Astrocyte (in vitro differentiated cells and primary cell): ENCODE measurements around the gene NAV2. TPM values are rescaled to one million over a fixed set of nuclear protein-coding genes. Genes with fewer than 3 reads are reported as not detected.

ENCODE experiments used
- DNase-seq: peaks from one replicate; pipeline ENCODE4 v3.0.0-alpha.2; 2010; ENCODE audit warnings: low read depth
- FAIRE-seq: peaks from 2 replicates; lab custom pipeline; 2011; peaks lifted over from hg19 to GRCh38; lab: Jason Lieb, UNC
- H2AFZ ChIP-seq: 2 replicates; pipeline ENCODE4 v1.6.0; 2012; ENCODE audit warnings: low read depth, low read length, inconsistent platforms
- H3K27ac ChIP-seq: 2 replicates; pipeline ENCODE4 v1.5.1; 2011; ENCODE audit warnings: low read depth, low read length, inconsistent platforms
- H3K27me3 ChIP-seq: 2 replicates; pipeline ENCODE4 v1.6.0; 2011; ENCODE audit warnings: low read length, inconsistent platforms; ENCODE audit not compliant: insufficient read depth
- H3K36me3 ChIP-seq: 2 replicates; pipeline ENCODE4 v1.5.1; 2011; ENCODE audit warnings: low read length, inconsistent platforms; ENCODE audit not compliant: insufficient read depth
- H3K4me1 ChIP-seq: 2 replicates; pipeline ENCODE4 v1.5.1; 2011; ENCODE audit warnings: low read length, inconsistent platforms; ENCODE audit not compliant: insufficient read depth
- H3K4me2 ChIP-seq: 2 replicates; pipeline ENCODE4 v1.6.0; 2012; ENCODE audit warnings: low read length, inconsistent platforms
- H3K4me3 ChIP-seq: 2 replicates; pipeline ENCODE4 v1.5.1; 2011; ENCODE audit warnings: low read depth, mild to moderate bottlenecking, low read length, inconsistent platforms; ENCODE audit not compliant: insufficient read depth
- H3K79me2 ChIP-seq: 2 replicates; pipeline ENCODE4 v1.6.0; 2012; ENCODE audit warnings: mild to moderate bottlenecking, low read length, inconsistent platforms; ENCODE audit not compliant: insufficient read depth
- H3K9ac ChIP-seq: 2 replicates; pipeline ENCODE4 v1.6.0; 2012; ENCODE audit warnings: mild to moderate bottlenecking, low read length, inconsistent platforms
- H3K9me3 ChIP-seq: 2 replicates; pipeline ENCODE4 v1.5.1; 2012; ENCODE audit warnings: low read depth, mild to moderate bottlenecking, low read length, inconsistent platforms; ENCODE audit not compliant: insufficient read depth
- H4K20me1 ChIP-seq: 2 replicates; pipeline ENCODE4 v1.6.0; 2012; ENCODE audit warnings: low read length, inconsistent platforms; ENCODE audit not compliant: insufficient read depth
- H3K27ac Mint-ChIP-seq: one replicate; pipeline ENCODE4 v1.8.0; 2021; ENCODE audit warnings: mild to moderate bottlenecking, mixed read lengths; ENCODE audit not compliant: unreplicated experiment
- H3K27me3 Mint-ChIP-seq: one replicate; pipeline ENCODE4 v1.8.0; 2021; ENCODE audit warnings: low read depth, mixed read lengths; ENCODE audit not compliant: unreplicated experiment
- H3K36me3 Mint-ChIP-seq: one replicate; pipeline ENCODE4 v1.8.0; 2021; ENCODE audit warnings: low read depth, mixed read lengths; ENCODE audit not compliant: unreplicated experiment
- H3K4me1 Mint-ChIP-seq: one replicate; pipeline ENCODE4 v1.8.0; 2021; ENCODE audit warnings: low read depth, mixed read lengths; ENCODE audit not compliant: unreplicated experiment
- H3K4me3 Mint-ChIP-seq: one replicate; pipeline ENCODE4 v1.8.0; 2021; ENCODE audit warnings: mild to moderate bottlenecking, moderate library complexity, mixed read lengths; ENCODE audit not compliant: unreplicated experiment
- H3K9me3 Mint-ChIP-seq: one replicate; pipeline ENCODE4 v1.8.0; 2021; ENCODE audit warnings: mild to moderate bottlenecking, mixed read lengths; ENCODE audit not compliant: unreplicated experiment
- EZH2 ChIP-seq: IDR thresholded peaks from 2 replicates; pipeline ENCODE4 v1.6.1; 2012; ENCODE audit warnings: mild to moderate bottlenecking, low read length, inconsistent platforms; ENCODE audit not compliant: insufficient read depth
- total RNA-seq: library from RNA; stranded (reverse); gene quantifications from 2 replicates; pipeline ENCODE4 v1.2.1, GENCODE V29; 2021
- TF ChIP-seq, protein P1 (sequence below): IDR thresholded peaks from 2 replicates; pipeline ENCODE4 v1.5.1; 2011; ENCODE audit warnings: low read depth, mild to moderate bottlenecking, inconsistent platforms, low read length, moderate library complexity; ENCODE audit not compliant: insufficient read depth

Gene NAV2
- total RNA-seq, 1 donor from 2014 or later, result 20.6 TPM

DNA sequence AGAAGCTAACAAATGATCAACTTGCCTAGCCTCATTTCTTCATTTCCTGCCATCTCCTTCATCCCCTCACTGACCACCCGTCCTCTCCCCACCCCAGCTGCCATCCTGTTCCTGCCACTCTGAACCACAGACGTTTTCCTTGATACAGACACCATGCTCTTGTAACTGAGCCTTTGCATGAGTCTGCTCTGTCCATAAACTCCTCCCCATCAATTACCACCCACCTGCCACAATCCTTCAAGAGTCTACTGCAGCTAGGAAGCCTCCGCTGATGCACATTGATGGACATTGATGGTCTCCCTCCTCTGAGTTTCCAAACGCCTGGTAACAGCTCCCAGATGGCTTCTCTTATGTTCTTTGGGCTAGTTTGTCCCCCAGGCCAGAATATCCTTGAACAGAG is 253.8 kb downstream of the NAV2 start:
- TF ChIP-seq, protein P1, sequence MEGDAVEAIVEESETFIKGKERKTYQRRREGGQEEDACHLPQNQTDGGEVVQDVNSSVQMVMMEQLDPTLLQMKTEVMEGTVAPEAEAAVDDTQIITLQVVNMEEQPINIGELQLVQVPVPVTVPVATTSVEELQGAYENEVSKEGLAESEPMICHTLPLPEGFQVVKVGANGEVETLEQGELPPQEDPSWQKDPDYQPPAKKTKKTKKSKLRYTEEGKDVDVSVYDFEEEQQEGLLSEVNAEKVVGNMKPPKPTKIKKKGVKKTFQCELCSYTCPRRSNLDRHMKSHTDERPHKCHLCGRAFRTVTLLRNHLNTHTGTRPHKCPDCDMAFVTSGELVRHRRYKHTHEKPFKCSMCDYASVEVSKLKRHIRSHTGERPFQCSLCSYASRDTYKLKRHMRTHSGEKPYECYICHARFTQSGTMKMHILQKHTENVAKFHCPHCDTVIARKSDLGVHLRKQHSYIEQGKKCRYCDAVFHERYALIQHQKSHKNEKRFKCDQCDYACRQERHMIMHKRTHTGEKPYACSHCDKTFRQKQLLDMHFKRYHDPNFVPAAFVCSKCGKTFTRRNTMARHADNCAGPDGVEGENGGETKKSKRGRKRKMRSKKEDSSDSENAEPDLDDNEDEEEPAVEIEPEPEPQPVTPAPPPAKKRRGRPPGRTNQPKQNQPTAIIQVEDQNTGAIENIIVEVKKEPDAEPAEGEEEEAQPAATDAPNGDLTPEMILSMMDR, result no peak
- no peak for TF ChIP-seq EZH2
- Mint-ChIP-seq H3K27ac (no peak overlapping the region), H3K27me3 (peaks cover 3% of the 10 kb centered on the region), H3K9me3 (no peaks in the 10 kb centered on the region), H3K4me1 (peaks cover 21% of the 10 kb centered on the region), H3K36me3 (peaks cover 2% of the 10 kb centered on the region), H3K4me3 (no peak overlapping the region)
- H3K27ac ChIP-seq, result no peak overlapping the region
- no peak overlapping the region for H3K4me2 ChIP-seq
- no peak overlapping the region for H3K9ac ChIP-seq
- no peaks in the 10 kb centered on the region for H3K9me3 ChIP-seq
- H3K27me3 ChIP-seq, result no peaks in the 10 kb centered on the region
- H3K4me3 ChIP-seq, result no peak overlapping the region
- no peaks in the 10 kb centered on the region for H3K36me3 ChIP-seq
- FAIRE-seq (no peak), DNase-seq (no peak)
- H3K79me2 ChIP-seq, result no peaks in the 10 kb centered on the region
- H3K4me1 ChIP-seq, result peaks cover 4% of the 10 kb centered on the region
- no peak overlapping the region for H2AFZ ChIP-seq
- no peaks in the 10 kb centered on the region for H4K20me1 ChIP-seq

DNA sequence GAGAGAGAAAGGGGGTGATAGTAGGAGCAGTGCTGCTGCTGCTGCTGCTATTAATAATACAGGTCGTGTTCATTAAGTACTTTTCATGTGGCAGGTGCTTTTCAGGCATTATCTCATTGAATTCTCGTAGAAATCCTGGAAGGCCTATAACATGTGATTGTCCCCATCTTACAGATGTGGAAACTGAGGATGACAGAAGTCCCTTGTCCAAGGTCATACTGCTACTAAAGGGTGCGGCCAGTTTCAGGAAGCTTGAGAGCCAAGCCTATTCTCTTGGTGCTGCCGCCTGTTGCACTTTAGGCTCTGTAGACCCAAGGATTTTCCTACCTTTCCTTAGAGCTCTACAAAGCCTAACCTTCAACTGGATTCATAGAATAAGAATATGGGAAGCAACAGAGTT is 254.3 kb downstream of the NAV2 start:
- H3K4me3 Mint-ChIP-seq, result no peak overlapping the region
- no peaks in the 10 kb centered on the region for H3K9me3 Mint-ChIP-seq
- H3K36me3 Mint-ChIP-seq, result peaks cover 2% of the 10 kb centered on the region
- no peak for FAIRE-seq
- H3K4me1 Mint-ChIP-seq, result peaks cover 21% of the 10 kb centered on the region
- Histone ChIP-seq H3K9ac (no peak overlapping the region), H3K4me1 (peaks cover 4% of the 10 kb centered on the region), H3K27me3 (no peaks in the 10 kb centered on the region), H3K36me3 (no peaks in the 10 kb centered on the region), H4K20me1 (no peaks in the 10 kb centered on the region), H3K79me2 (no peaks in the 10 kb centered on the region), H3K4me2 (no peak overlapping the region), H3K27ac (no peak overlapping the region), H3K4me3 (no peak overlapping the region), H3K9me3 (no peaks in the 10 kb centered on the region), H2AFZ (no peak overlapping the region)
- no peak overlapping the region for H3K27ac Mint-ChIP-seq
- TF ChIP-seq, protein P1, result no peak
- no peak for TF ChIP-seq EZH2
- no peak for DNase-seq
- H3K27me3 Mint-ChIP-seq, result peaks cover 3% of the 10 kb centered on the region

GRCh38 chr11:19967787-19968186 is 255.2 kb downstream of the NAV2 start:
- H3K4me3 Mint-ChIP-seq, result no peak overlapping the region
- H3K9ac ChIP-seq, result no peak overlapping the region

More at GRCh38 chr11:19967787-19968186, 255.2 kb downstream of the NAV2 start:
- H3K4me1 ChIP-seq, result peaks cover 4% of the 10 kb centered on the region
- no peak overlapping the region for H3K27ac ChIP-seq
- no peaks in the 10 kb centered on the region for H4K20me1 ChIP-seq
- Mint-ChIP-seq H3K27me3 (peaks cover 3% of the 10 kb centered on the region), H3K9me3 (no peaks in the 10 kb centered on the region), H3K27ac (no peak overlapping the region), H3K4me1 (peaks cover 20% of the 10 kb centered on the region), H3K36me3 (peaks cover 2% of the 10 kb centered on the region)
- no peak for FAIRE-seq
- TF ChIP-seq, protein P1, result no peak
- no peak for TF ChIP-seq EZH2
- no peaks in the 10 kb centered on the region for H3K9me3 ChIP-seq
- no peaks in the 10 kb centered on the region for H3K79me2 ChIP-seq
- no peak overlapping the region for H2AFZ ChIP-seq
- no peak for DNase-seq
- no peak overlapping the region for H3K4me3 ChIP-seq
- H3K27me3 ChIP-seq, result no peaks in the 10 kb centered on the region
- no peaks in the 10 kb centered on the region for H3K36me3 ChIP-seq
- no peak overlapping the region for H3K4me2 ChIP-seq
